Esophagus muscularis mucosa (tissue), 4 donors: ENCODE data around the gene PLCXD3. TPM values are rescaled to one million over a fixed set of nuclear protein-coding genes. Genes with fewer than 3 reads are reported as not detected.

Experiments
- DNase-seq: peaks from one replicate; pipeline ENCODE4 v3.0.0-alpha.2; 2017; ENCODE audit errors: extremely low spot score
- H3K27ac ChIP-seq, 4 donors: fragments of 200-600 bp; sonication (generic); replicated peaks in 1 of 4; 1 replicate in 3 of 4; 2 replicates in 1 of 4; pipeline ENCODE4 v1.5.1; 2016 to 2019; ENCODE audit warnings: mild to moderate bottlenecking in 1 of 4
- H3K27me3 ChIP-seq, 4 donors: fragments of 200-600 bp; sonication (generic); one replicate each; pipeline versions ENCODE4 v1.5.1 to v1.6.0; 2016 to 2019
- H3K36me3 ChIP-seq, 4 donors: fragments of 200-600 bp; sonication (generic); one replicate each; pipeline ENCODE4 v1.5.1; 2016 to 2019
- H3K4me1 ChIP-seq, 4 donors: fragments of 200-600 bp; sonication (generic); one replicate each; pipeline ENCODE4 v1.5.1; 2016 to 2019
- H3K4me3 ChIP-seq, 4 donors: fragments of 200-600 bp; sonication (generic); 1 replicate in 2 of 4; 2 replicates in 2 of 4; pipeline ENCODE4 v1.5.1; 2016 to 2019; ENCODE audit warnings: mild to moderate bottlenecking in 4 of 4, moderate library complexity in 1 of 4
- H3K9me3 ChIP-seq, 4 donors: fragments of 200-600 bp; sonication (generic); 1 replicate in 3 of 4; 2 replicates in 1 of 4; pipeline ENCODE4 v1.5.1; 2016 to 2019
- CTCF ChIP-seq, 3 experiments: fragments of 200-600 bp in 2 of 3; fragments of 450-650 bp in 1 of 3; sonication (generic) in 2 of 3; IDR thresholded peaks; one replicate each; pipeline ENCODE4 v1.5.1; 2017 to 2019; ENCODE audit warnings: antibody characterized with exemption in 3 of 3, mild to moderate bottlenecking in 2 of 3, moderate library complexity in 1 of 3
- EP300 ChIP-seq: sonication (generic); formaldehyde crosslinking; IDR thresholded peaks from one replicate; pipeline ENCODE4 v1.6.1; 2017; ENCODE audit warnings: antibody characterized with exemption
- POLR2A ChIP-seq: fragments of 450-650 bp; IDR thresholded peaks from one replicate; pipeline ENCODE4 v1.6.1; 2017; ENCODE audit warnings: antibody characterized with exemption, moderate library complexity, mild to moderate bottlenecking, low read depth
- POLR2AphosphoS5 ChIP-seq, 2 donors: sonication (generic); formaldehyde crosslinking; IDR thresholded peaks; one replicate each; pipeline ENCODE4 v1.6.1; 2017; ENCODE audit warnings: antibody characterized with exemption in 2 of 2
- WGBS: methylation state at CpG from one replicate; pipeline ENCODE4 v1.1.5; 2018; 5-methylcytosine and 5-hydroxymethylcytosine counted together
- intact Hi-C: fragments of 100-400 bp; cut with DNase I; formaldehyde crosslinking; loops from one replicate; pipeline ENCODE4 v1.15.1; 2023
- total RNA-seq, 4 donors: library from RNA; depleted of rRNA; stranded (reverse); fragments of >200 nt; gene quantifications; one replicate each; pipeline versions ENCODE4 v1.1.0 to v1.2.1, GENCODE V29; 2016

PLCXD3 gene
- total RNA-seq, 4 donors from 2014 or later: 1.1 to 3.0 (median 2.0) TPM

DNA sequence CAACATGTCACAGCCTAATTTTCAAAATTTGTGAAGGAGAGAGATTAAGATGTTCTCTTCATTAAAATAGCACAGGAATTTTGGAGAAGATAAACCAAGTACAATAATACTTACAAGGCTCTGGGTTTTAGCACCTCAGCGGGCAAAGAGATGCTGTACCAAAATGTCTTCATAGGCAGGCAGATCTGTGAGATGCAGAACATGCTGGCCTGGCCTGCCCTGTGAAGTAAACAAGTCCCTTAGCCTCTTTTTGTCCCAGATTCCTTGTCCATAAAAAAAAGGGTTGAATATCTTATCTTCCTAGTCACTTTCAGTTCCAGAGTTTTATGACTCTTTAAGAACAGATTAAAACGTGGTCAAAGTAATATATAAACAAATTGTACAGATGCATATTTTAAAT is 244.0 kb downstream of the PLCXD3 start:
- Histone ChIP-seq H3K4me3 (no peak overlapping the region), H3K4me1 (peaks cover 0 to 14% (median 5%) of the 10 kb centered on the region in 4 donors), H3K27me3 (no peaks in the 10 kb centered on the region), H3K27ac (no peak overlapping the region), H3K36me3 (no peaks in the 10 kb centered on the region), H3K9me3 (no peaks in the 10 kb centered on the region)
- DNase-seq: no peak
- intact Hi-C loops: loop anchor here (10.0 kb wide), 1 partner anchor 272 kb away; no protein-coding TSS in a partner anchor
- 72% methylated on average over 2 of the region's 2 CpGs for WGBS
- TF ChIP-seq POLR2AphosphoS5 (IDR thresholded peaks at IDR 0.05) (no peak), EP300 (no peak), CTCF (IDR thresholded peaks at IDR 0.05) (no peak), POLR2A (no peak)

DNA sequence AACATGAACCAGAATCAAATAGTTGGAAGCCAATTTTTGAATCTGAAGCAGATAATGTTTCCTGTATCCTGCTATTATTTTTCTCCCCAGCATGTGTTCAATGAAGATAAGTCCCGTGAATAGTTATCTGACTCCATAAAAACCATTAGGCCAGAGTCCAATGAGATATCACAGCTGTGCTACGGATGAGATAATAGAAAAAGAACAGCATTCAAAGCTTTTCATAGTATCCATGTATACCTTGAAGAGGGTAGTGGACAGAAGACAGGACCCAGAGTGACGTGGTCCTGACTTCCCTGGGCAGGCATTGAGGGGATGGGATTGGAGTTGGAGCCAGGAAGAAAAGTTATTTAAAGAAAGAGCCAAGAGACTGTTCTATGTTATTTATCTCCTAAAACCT is 246.4 kb downstream of the PLCXD3 start:
- Histone ChIP-seq H3K9me3 (no peaks in the 10 kb centered on the region), H3K27me3 (no peaks in the 10 kb centered on the region), H3K4me1 (peaks cover 0 to 14% (median 5%) of the 10 kb centered on the region in 4 donors), H3K36me3 (no peaks in the 10 kb centered on the region), H3K27ac (peak overlapping the region in 2 of 4 donors; percentile 7 to 24), H3K4me3 (no peak overlapping the region)
- DNase-seq: no peak
- intact Hi-C loops: loop anchor here (10.0 kb wide), 1 partner anchor 269 kb away; no protein-coding TSS in a partner anchor
- no peak for TF ChIP-seq POLR2A
- no peak for TF ChIP-seq EP300
- TF ChIP-seq CTCF (IDR thresholded peaks at IDR 0.05): no peak
- TF ChIP-seq POLR2AphosphoS5 (IDR thresholded peaks at IDR 0.05): no peak
- WGBS: 35% methylated on average over 3 of the region's 3 CpGs

DNA sequence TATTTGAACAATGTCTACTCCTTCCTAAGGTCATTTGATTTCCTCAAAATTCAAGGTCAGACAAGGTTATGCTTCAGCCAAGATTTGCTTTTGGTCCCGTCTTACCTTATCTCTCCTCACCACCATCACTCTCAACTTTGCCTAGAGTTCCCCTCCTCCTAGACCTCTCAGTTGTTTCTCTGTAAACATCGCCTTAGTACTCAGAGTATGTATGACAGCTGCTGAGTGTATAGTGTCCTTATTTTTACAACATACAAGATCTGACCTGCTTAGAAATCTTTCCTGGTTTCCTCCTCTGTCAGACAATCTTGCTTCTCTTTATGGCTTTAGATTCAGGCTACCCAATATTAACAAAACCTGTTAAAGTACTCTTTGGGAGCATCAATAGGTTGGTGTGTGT is 247.1 kb downstream of the PLCXD3 start:
- H3K4me3 ChIP-seq: no peak overlapping the region
- H3K4me1 ChIP-seq: peaks cover 0 to 14% (median 5%) of the 10 kb centered on the region in 4 donors
- no peak for TF ChIP-seq POLR2A
- no peak for TF ChIP-seq EP300
- no peak for TF ChIP-seq CTCF (IDR thresholded peaks at IDR 0.05)
- no peak for TF ChIP-seq POLR2AphosphoS5 (IDR thresholded peaks at IDR 0.05)
- H3K27me3 ChIP-seq: no peaks in the 10 kb centered on the region
- DNase-seq: no peak
- peak overlapping the region in 2 of 4 donors; percentile 10 to 12 for H3K27ac ChIP-seq
- H3K36me3 ChIP-seq: no peaks in the 10 kb centered on the region
- no peaks in the 10 kb centered on the region for H3K9me3 ChIP-seq
- intact Hi-C loops: loop anchor here (10.0 kb wide), 1 partner anchor 269 kb away; no protein-coding TSS in a partner anchor
- 81% methylated on average over 2 of the region's 2 CpGs for WGBS
